HepG2 (cell line): ENCODE measurements around the gene GGACT. TPM values are rescaled to one million over a fixed set of nuclear protein-coding genes. Genes with fewer than 3 reads are reported as not detected.

ENCODE experiments used
- ATAC-seq: fragments of 200-7000 bp; cut with Tn5 transposase; 3 replicates; pipeline ENCODE4 v1.9.1; 2020; ENCODE audit warnings: mild to moderate bottlenecking, moderate library complexity
- BruUV-seq: library from RNA; stranded (reverse); fragments of 400-500 nt; replicated peaks from 2 replicates; lab custom pipeline; 2021; lab: Mats Ljungman, UMichigan
- CTCF ChIA-PET: fragments of 300-600 bp; formaldehyde crosslinking; extraction: SDS; loops from one replicate; lab custom pipeline; 2021; ENCODE audit warnings: low total read pairs, inconsistent platforms, low intra/inter-chr PET ratio; lab: Yijun Ruan, JAX
- POLR2A ChIA-PET: fragments of 350-600 bp; sonication (Branson Sonifier 250); formaldehyde crosslinking; loops from one replicate; lab custom pipeline; 2020; ENCODE audit warnings: antibody characterized with exemption, inconsistent platforms; lab: Yijun Ruan, JAX
- DNase-seq: peaks from one replicate; pipeline ENCODE4 v3.0.0-alpha.2; 2015; ENCODE audit warnings: low spot score
- FAIRE-seq: peaks from 3 replicates; lab custom pipeline; 2011; peaks lifted over from hg19 to GRCh38; lab: Jason Lieb, UNC
- H2AFZ ChIP-seq: one replicate; pipeline ENCODE4 v1.6.1; 2011; ENCODE audit warnings: low read length, inconsistent platforms
- H3K27ac ChIP-seq: fragments of 300-600 bp; 3 replicates; pipeline ENCODE4 v1.8.0; 2011; ENCODE audit warnings: mixed run types, mild to moderate bottlenecking, mixed read lengths, low read length, inconsistent platforms; ENCODE audit not compliant: insufficient read depth; ENCODE audit errors: extremely low read length
- H3K27me3 ChIP-seq, 2 experiments: fragments of 200-600 bp in 1 of 2; 2 replicates in 1 of 2; 3 replicates in 1 of 2; pipeline versions ENCODE4 v1.6.0 to v1.8.0; 2011; ENCODE audit warnings: low read length in 2 of 2, mild to moderate bottlenecking in 2 of 2, moderate library complexity in 2 of 2, inconsistent platforms in 1 of 2; ENCODE audit not compliant: insufficient read depth in 2 of 2, control insufficient read depth in 1 of 2
- H3K36me3 ChIP-seq, 2 experiments: fragments of 200-600 bp in 1 of 2; replicated peaks in 1 of 2; 2 replicates in 1 of 2; 3 replicates in 1 of 2; pipeline versions ENCODE4 v1.5.1 to v1.8.0; 2011; ENCODE audit warnings: low read length in 2 of 2, inconsistent platforms in 1 of 2; ENCODE audit not compliant: insufficient read depth in 2 of 2, control insufficient read depth in 1 of 2
- H3K4me1 ChIP-seq: 2 replicates; pipeline ENCODE4 v1.5.1; 2012; ENCODE audit warnings: low read length, inconsistent platforms; ENCODE audit not compliant: insufficient read depth
- H3K4me2 ChIP-seq: 2 replicates; pipeline ENCODE4 v1.6.0; 2011; ENCODE audit warnings: low read depth, low read length, inconsistent platforms
- H3K4me3 ChIP-seq, 3 experiments: fragments of 200-600 bp in 1 of 3; sonication (generic), shearing (Covaris generic) in 1 of 3; replicated peaks in 1 of 3; 2 replicates each; pipeline ENCODE4 v1.5.1; 2011 to 2016; ENCODE audit warnings: low read length in 3 of 3, inconsistent platforms in 2 of 3, low read depth in 2 of 3, mild to moderate bottlenecking in 2 of 3, control low read depth in 1 of 3, mixed read lengths in 1 of 3; ENCODE audit not compliant: insufficient read depth in 1 of 3
- H3K79me2 ChIP-seq: one replicate; pipeline ENCODE4 v1.6.1; 2011; ENCODE audit warnings: low read length, inconsistent platforms; ENCODE audit not compliant: insufficient read depth
- H3K9ac ChIP-seq: 2 replicates; pipeline ENCODE4 v1.6.0; 2011; ENCODE audit warnings: mild to moderate bottlenecking, low read depth, low read length, inconsistent platforms; ENCODE audit not compliant: insufficient read depth
- H3K9me3 ChIP-seq: 2 replicates; pipeline ENCODE4 v1.5.1; 2012; ENCODE audit warnings: mild to moderate bottlenecking, low read length
- H4K20me1 ChIP-seq: 2 replicates; pipeline ENCODE4 v1.6.0; 2011; ENCODE audit warnings: inconsistent platforms, mild to moderate bottlenecking, low read length, moderate library complexity; ENCODE audit not compliant: insufficient read depth
- MED1 ChIP-seq: sonication (generic); formaldehyde crosslinking; IDR thresholded peaks from 2 replicates; pipeline ENCODE4 v1.4.0; 2020; ENCODE audit warnings: missing genetic modification reagents
- POLR2AphosphoS2 ChIP-seq: IDR thresholded peaks from 2 replicates; pipeline ENCODE4 v1.6.1; 2011; ENCODE audit warnings: low read depth, low read length, improper control_type of control experiment
- RBM22 ChIP-seq: fragments of 200-400 bp; formaldehyde crosslinking; optimal IDR thresholded peaks from 2 replicates; pipeline ENCODE3; 2017; ENCODE audit warnings: mild to moderate bottlenecking, low read length, moderate library complexity
- SALL1 ChIP-seq: sonication (generic); formaldehyde crosslinking; IDR thresholded peaks from 2 replicates; pipeline ENCODE4 v1.8.0; 2022; ENCODE audit warnings: mild to moderate bottlenecking, missing genetic modification reagents
- SUZ12 ChIP-seq: fragments of 150-350 bp; IDR thresholded peaks from 2 replicates; pipeline ENCODE4 v1.6.1; 2014; ENCODE audit warnings: low read depth, low read length
- TGIF2 ChIP-seq: IDR thresholded peaks from 2 replicates; pipeline ENCODE4 v1.6.1; 2016; ENCODE audit warnings: control low read depth, missing compliant biosample characterization
- ZNF282 ChIP-seq: fragments of 450-650 bp; IDR thresholded peaks from 2 replicates; pipeline ENCODE4 v1.6.1; 2018; ENCODE audit not compliant: partially characterized antibody
- ZNF350 ChIP-seq: sonication (generic); formaldehyde crosslinking; IDR thresholded peaks from 2 replicates; pipeline ENCODE4 v1.4.0; 2020; ENCODE audit warnings: mild to moderate bottlenecking, low read depth, missing genetic modification reagents, borderline replicate concordance
- ZNF7 ChIP-seq: IDR thresholded peaks from 2 replicates; pipeline ENCODE4 v1.6.1; 2016; ENCODE audit warnings: missing biosample characterization, missing genetic modification reagents
- ZNF878 ChIP-seq: sonication (generic); formaldehyde crosslinking; IDR thresholded peaks from 2 replicates; pipeline ENCODE4 v1.8.1; 2023; ENCODE audit warnings: mild to moderate bottlenecking, missing genetic modification reagents, moderate library complexity
- WGBS: methylation state at CpG from one replicate; pipeline ENCODE4 v1.1.6; 2017; ENCODE audit warnings: low lambda C conversion rate; 5-methylcytosine and 5-hydroxymethylcytosine counted together
- in situ Hi-C: cut with HindIII; loops from 2 replicates; pipeline ENCODE4 v1.10.0; 2017; ENCODE audit warnings: low pct_unique_long_range_greater_than_20kb; ENCODE audit not compliant: extremely low pct_ligation_motif_present
- intact Hi-C: fragments of 100-400 bp; cut with micrococcal nuclease; formaldehyde crosslinking; loops from one replicate; pipeline ENCODE4 v1.10.0; 2022; ENCODE audit not compliant: unreplicated experiment
- polyA plus RNA-seq, 8 experiments: library from polyadenylated mRNA; depleted of rRNA in 3 of 8; stranded (reverse) in 7 of 8; unstranded in 1 of 8; fragments of >200 nt; fragmentation: Illumina TruSeq in 4 of 8; extraction: Trizol in 4 of 8; gene quantifications; 2 replicates each; pipeline versions ENCODE4 v1.2.1 to v1.2.3, GENCODE V29; 2011 to 2016; ENCODE audit warnings: low read depth in 4 of 8, missing spikeins in 1 of 8, mixed read lengths in 1 of 8; ENCODE audit not compliant: insufficient read depth in 1 of 8
- total RNA-seq, 5 experiments: library from RNA; depleted of rRNA; stranded (reverse); fragments of >200 nt; fragmentation: Illumina TruSeq; extraction: Trizol; gene quantifications; 2 replicates each; pipeline ENCODE4 v1.2.3, GENCODE V29; 2016; ENCODE audit warnings: low read depth in 1 of 5
- TF ChIP-seq, protein P1 (sequence below): sonication (generic); formaldehyde crosslinking; IDR thresholded peaks from 2 replicates; pipeline ENCODE4 v1.8.0; 2022; ENCODE audit warnings: missing genetic modification reagents, mild to moderate bottlenecking, inconsistent platforms, borderline replicate concordance
- TF ChIP-seq, protein P2 (sequence below): sonication (generic); formaldehyde crosslinking; IDR thresholded peaks from 2 replicates; pipeline ENCODE4 v1.4.0; 2020; ENCODE audit warnings: missing genetic modification reagents
- TF ChIP-seq, protein P3 (sequence below): sonication (generic); formaldehyde crosslinking; conservative IDR thresholded peaks from 2 replicates; pipeline ENCODE4 v1.4.0; 2020; ENCODE audit warnings: missing genetic modification reagents

GGACT gene
- total and polyA plus RNA-seq, 2 of the 13 experiments (the other 11 are each of a cell fraction or from before 2014, with no cell fraction given), result 1.7 to 1.9 TPM

DNA sequence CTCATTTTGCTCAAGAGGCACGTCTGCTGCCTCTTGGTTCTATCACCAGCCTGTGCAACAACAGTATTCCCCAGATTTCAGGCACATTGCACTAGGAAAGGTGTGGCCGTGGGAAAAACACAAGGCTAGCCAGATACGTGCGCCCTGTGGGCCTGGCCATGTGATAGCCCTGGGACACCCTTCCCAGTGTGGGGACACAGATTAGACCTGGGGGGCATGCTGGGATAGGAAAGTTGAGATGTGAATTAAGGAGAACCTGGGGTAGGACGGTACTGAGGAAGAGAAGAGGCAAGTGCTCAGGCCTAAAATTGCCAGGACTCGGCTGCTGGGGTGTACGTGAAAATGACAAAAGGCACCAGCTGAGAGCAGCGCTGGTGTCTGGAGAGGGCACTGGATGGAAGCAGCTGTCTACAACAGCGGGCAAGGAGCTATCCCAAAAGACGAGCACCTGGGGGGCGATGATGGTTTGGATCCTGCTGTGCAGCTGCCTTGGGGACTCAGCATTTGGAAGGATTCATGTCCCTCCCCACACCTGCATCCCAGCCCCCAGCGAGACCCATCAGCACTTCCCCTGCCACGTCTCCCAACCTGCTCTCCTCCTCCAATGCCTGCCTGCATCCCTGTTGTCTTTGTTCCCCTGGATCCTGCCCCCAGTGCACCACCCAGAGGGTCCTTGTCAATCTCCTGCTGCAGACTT lies 54.3 kb downstream of the GGACT start:
- no TSS peak for BruUV-seq
- Histone ChIP-seq H3K27ac (no peak overlapping the region), H3K4me1 (peaks cover 45% of the 10 kb centered on the region), H3K36me3 (peaks cover 4 to 7% of the 10 kb centered on the region in 2 experiments; a peak in 2 of 5 replicates), H2AFZ (no peak overlapping the region), H3K9ac (no peak overlapping the region), H3K79me2 (no peaks in the 10 kb centered on the region), H4K20me1 (no peaks in the 10 kb centered on the region), H3K27me3 (no peaks in the 10 kb centered on the region; a peak in 1 of 5 replicates), H3K9me3 (peaks cover 6% of the 10 kb centered on the region; the same call in 1 of the 2 replicates), H3K4me3 (no peak overlapping the region), H3K4me2 (no peak overlapping the region)
- no peak for FAIRE-seq
- ChIA-PET CTCF (no interaction called here), POLR2A (no interaction called here)
- 0 out of 2 replicates have a peak, but pooled peaks have one; percentile 15 for TF ChIP-seq ZNF7 (CRISPR knock-in tag)
- TF ChIP-seq, protein P1, sequence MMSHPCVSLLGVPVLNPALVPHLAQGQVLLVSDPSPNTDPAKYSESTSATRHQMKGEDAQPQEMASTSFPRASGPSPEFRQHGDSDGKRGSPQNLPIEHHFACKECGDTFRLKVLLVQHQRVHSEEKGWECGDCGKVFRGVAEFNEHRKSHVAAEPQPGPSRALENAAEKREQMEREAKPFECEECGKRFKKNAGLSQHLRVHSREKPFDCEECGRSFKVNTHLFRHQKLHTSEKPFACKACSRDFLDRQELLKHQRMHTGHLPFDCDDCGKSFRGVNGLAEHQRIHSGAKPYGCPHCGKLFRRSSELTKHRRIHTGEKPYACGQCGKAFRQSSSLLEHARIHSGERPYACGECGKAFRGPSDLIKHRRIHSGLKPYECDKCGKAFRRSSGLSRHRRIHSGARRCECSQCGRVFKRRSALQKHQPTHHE (CRISPR knock-in tag), result no peak
- no peak for TF ChIP-seq POLR2AphosphoS2
- no peak for TF ChIP-seq ZNF282
- ATAC-seq, result no peak
- intact Hi-C loops (no loop called here), in situ Hi-C loops (loop anchor here (25.0 kb wide), 1 partner anchor 872 kb away; no protein-coding TSS in a partner anchor)
- no peak for DNase-seq
- 97% methylated on average over 13 of the region's 13 CpGs for WGBS

DNA sequence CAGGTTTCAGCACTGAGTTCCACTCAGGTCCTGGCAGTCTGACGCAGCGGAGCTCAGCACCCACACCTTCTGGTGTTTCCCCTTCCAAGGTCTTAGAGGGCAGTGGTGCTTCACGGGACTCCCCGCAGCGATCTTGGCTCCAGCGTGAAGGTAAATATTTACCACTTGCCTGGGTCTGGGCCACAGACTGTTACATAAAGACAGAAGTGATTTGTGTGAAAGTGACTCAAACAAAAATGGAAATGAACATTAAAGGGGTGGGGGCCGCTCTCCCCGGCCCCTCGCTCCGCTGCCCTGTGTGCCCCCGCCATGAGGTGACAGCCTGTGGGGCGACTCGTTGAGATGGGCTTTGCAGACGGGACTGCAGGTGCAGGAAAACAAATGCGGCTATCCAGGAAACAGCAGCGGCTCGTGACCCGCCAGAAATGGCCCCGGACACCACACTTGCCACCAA lies 55.0 kb downstream of the GGACT start:
- FAIRE-seq, result no peak
- Histone ChIP-seq H3K27me3 (no peaks in the 10 kb centered on the region; a peak in 1 of 5 replicates), H3K36me3 (peaks cover 5 to 7% of the 10 kb centered on the region in 2 experiments; a peak in 2 of 5 replicates), H3K4me1 (peaks cover 40% of the 10 kb centered on the region), H3K4me3 (no peak overlapping the region), H3K9ac (no peak overlapping the region), H3K79me2 (no peaks in the 10 kb centered on the region), H3K9me3 (peaks cover 2% of the 10 kb centered on the region; the same call in 1 of the 2 replicates), H3K27ac (no peak overlapping the region), H4K20me1 (no peaks in the 10 kb centered on the region), H3K4me2 (peak overlapping the region; percentile 13; the same call in 1 of the 2 replicates), H2AFZ (no peak overlapping the region)
- intact Hi-C loops, result no loop called here
- no TSS peak for BruUV-seq
- in situ Hi-C loops, result loop anchor here (25.0 kb wide), 1 partner anchor 871 kb away; no protein-coding TSS in a partner anchor
- peak; percentile 31 for DNase-seq
- ChIA-PET CTCF (no interaction called here), POLR2A (no interaction called here)
- ATAC-seq, result peak; percentile 51
- 73% methylated on average over 14 of the region's 19 CpGs for WGBS
- TF ChIP-seq, protein P2, sequence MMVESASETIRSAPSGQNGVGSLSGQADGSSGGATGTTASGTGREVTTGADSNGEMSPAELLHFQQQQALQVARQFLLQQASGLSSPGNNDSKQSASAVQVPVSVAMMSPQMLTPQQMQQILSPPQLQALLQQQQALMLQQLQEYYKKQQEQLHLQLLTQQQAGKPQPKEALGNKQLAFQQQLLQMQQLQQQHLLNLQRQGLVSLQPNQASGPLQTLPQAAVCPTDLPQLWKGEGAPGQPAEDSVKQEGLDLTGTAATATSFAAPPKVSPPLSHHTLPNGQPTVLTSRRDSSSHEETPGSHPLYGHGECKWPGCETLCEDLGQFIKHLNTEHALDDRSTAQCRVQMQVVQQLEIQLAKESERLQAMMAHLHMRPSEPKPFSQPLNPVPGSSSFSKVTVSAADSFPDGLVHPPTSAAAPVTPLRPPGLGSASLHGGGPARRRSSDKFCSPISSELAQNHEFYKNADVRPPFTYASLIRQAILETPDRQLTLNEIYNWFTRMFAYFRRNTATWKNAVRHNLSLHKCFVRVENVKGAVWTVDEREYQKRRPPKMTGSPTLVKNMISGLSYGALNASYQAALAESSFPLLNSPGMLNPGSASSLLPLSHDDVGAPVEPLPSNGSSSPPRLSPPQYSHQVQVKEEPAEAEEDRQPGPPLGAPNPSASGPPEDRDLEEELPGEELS, result peak; percentile 43; the same call in 1 of the 2 replicates
- TF ChIP-seq SUZ12 (no peak), MED1 (CRISPR knock-in tag) (peak; percentile 22; the same call in 1 of the 2 replicates), TGIF2 (CRISPR knock-in tag) (no peak), RBM22 (no peak), ZNF878 (CRISPR knock-in tag) (0 out of 2 replicates have a peak, but pooled peaks have one; percentile 42), SALL1 (CRISPR knock-in tag) (peak; percentile 70), ZNF350 (peak; percentile 36; the same call in 1 of the 2 replicates)
- TF ChIP-seq, protein P3, sequence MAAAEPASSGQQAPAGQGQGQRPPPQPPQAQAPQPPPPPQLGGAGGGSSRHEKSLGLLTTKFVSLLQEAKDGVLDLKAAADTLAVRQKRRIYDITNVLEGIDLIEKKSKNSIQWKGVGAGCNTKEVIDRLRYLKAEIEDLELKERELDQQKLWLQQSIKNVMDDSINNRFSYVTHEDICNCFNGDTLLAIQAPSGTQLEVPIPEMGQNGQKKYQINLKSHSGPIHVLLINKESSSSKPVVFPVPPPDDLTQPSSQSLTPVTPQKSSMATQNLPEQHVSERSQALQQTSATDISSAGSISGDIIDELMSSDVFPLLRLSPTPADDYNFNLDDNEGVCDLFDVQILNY, result no peak
